ENCODE data around the gene RIBC2.
"Not testable (repeated sequence)": the region's sequence is repeated elsewhere in the genome, so short reads cannot be mapped to it uniquely, and the experiment has no call there.

RIBC2 gene, protein sequence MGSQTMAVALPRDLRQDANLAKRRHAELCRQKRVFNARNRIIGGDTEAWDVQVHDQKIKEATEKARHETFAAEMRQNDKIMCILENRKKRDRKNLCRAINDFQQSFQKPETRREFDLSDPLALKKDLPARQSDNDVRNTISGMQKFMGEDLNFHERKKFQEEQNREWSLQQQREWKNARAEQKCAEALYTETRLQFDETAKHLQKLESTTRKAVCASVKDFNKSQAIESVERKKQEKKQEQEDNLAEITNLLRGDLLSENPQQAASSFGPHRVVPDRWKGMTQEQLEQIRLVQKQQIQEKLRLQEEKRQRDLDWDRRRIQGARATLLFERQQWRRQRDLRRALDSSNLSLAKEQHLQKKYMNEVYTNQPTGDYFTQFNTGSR

DNA sequence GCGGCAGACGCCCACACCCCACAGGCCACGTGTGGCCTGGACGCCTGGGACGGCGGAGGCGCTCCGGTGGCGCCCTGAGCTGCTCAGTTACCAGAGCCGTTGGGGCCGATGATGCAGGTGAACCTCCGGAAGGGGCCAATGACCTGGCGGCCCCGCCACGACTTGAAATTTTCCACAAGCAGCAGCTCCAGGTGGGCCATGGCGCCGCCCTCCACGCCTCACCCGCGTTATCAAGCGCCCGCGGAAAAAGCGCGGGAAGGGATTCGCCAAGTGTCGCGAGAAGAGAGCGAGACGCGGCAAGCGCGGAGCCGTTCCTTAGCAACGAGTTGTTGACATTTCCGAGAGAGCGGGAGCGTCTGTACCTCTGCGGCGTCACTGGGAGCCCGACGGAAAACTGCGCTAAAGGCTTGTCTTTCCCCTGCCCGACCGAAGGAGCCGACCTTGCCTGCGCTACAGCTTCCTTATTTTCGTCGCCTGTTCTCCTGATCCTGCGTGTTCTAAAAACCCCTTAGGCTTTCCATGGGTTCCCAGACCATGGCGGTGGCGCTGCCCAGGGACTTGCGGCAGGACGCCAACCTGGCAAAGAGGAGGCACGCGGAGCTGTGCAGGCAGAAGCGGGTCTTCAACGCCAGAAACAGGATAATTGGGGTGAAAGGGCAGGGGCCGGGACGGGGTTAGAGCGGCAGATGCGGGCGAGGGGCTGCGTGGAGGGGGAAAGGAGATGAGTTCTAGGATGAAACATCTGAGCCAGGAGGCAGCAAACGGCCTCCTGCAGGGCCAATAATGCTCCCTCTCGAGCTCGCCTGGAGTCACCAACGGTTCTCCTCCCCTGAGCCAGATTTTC lies at the start of gene RIBC2, which contains the start of gene SMC1B:
Gene RIBC2, plus strand, starts transcription at position 326 of the 844 bp plus-strand sequence. Its CDS starts 194 bp downstream, at position 520.
Gene SMC1B, minus strand, starts transcription at position 232 of the 844 bp plus-strand sequence. Its CDS starts 32 bp downstream, at position 200.
- DNase-seq = peak; percentile 82 to 88

DNA sequence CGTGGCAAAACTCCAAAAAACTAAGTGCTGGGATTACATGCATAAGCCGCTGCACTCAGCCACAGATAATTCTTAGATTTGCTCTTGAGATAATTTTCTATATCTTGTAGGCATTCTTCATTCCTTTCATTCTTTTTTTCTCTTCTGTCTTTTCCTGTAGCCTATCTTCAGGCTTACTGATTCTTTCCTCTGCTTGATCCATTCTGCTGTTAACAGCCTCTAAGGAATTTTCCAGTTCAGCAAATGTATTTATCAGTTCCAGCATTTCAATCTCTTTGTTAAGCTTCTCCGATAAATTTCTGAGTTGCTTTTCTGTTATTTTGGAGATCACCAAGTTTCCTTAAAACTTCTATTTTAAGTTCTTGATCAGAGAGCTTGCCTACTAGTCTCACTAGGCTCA lies 46.8 kb upstream of the RIBC2 start:
- DNase-seq = no peak

- not testable (repeated sequence) for DNase-seq
Measured at GRCh38 chr22:45373592-45373991, 39.9 kb upstream of the RIBC2 start.

GRCh38 chr22:45376009-45376408 lies 37.5 kb upstream of the RIBC2 start:
- DNase-seq = no peak

DNA sequence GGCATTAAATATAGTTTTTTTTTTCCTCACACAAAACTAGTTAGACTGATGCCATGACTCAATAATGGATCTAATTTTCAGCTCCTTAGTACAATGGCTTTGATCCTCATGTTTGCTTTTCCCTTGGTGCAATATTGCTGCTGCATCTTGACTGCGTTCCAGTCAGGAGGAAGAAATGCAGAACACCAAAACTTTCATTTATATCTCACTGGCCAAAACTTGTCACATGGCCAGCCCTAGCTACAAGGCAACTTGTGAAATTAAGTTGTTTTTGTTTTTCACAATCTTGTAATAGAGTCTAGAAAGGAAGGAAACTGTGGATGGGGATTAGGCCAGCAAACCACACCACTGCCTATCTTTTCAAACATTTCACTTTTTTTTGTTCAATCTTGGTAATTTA lies 36.8 kb upstream of the RIBC2 start:
- DNase-seq = no peak

- no peak for DNase-seq
Measured at GRCh38 chr22:45381348-45381747, 32.1 kb upstream of the RIBC2 start.

DNA sequence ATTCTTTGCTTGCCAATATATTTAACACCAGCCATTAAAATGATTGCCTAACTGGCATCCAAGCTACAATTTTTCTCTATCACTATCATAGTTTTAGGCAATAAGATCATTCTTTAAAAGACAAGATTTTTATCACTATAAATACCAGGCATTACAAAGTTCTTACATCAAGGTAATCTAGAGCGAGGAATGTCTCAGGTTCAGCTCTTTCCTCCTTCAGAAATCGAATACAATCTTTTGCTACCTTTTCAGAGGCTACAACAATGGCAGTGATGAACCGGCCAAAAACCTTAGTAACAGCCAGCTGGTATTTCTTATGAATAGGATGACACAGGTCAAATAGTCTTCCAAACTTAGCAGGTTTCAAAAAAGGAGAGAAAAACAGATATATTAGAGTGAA lies 23.9 kb upstream of the RIBC2 start:
- no peak for DNase-seq

GRCh38 chr22:45397806-45398205 lies 15.7 kb upstream of the RIBC2 start:
- peak; percentile 22 to 33 for DNase-seq

DNA sequence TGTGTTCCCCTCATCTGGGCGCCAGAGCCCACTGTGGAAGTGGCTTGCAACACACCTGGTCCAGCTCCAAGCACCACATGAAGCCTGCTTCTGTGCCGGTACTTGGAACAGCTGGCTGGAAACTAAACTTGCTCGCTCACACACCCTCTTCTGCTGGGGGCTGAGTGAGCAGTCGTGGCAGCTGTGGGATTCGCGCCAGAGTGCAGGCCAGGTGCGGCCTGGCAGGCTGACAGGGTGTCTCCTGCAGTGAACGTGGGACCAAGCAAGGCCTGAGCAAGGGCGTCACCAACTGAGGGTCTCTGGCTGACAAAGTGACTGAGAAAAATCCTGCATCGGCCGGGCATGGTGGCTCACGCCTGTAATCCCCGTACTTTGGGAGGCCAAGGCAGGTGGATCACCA lies 15.3 kb upstream of the RIBC2 start:
- peak; percentile 18 to 60 for DNase-seq

GRCh38 chr22:45399712-45400445 lies 13.6 kb upstream of the RIBC2 start:
- DNase-seq = no peak

DNA sequence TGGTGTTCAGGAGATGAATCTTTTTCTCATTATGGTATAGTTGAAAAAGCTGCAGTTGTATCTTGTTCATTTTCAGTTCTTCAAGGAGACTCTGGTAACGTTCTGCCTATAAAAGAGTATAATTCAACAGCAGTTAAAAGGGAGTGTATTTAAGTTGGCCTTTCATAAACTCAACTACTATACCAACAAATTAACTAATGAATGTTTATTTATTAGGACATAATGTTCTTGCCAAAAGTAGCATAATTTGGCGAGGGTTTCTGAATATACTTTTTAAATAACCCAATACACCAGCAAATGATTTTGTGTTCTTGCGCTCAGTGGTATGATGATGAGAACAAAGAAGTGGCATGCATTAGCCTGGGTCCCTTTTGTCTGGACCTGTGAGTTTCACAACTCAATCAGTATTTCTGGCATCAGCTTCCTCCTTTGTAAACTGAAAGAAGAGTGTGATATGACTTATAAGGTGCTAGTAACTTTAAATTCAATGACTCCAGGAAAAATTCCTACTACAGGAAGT lies 11.0 kb upstream of the RIBC2 start:
- no peak for DNase-seq

DNA sequence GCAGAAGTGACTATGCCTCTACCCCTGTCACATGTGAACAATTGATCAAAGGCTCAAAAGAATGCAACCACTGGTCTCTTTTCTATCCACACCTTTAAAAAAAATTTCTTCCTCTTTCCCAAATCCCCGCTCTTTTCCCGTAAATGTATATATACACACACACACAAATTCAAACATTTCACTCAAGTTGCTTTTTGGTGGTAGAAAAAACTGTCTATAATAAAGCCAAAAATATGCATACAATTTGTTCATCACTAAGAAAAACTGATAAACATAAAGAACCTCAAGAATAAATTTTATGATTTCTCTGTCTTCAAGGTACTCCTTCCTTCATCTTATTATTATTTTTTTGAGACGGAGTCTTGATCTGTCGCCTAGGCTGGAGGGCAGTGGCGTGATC lies 5.7 kb upstream of the RIBC2 start:
- no peak for DNase-seq

- no peak for DNase-seq
Measured at GRCh38 chr22:45413013-45413367, 503 bp upstream of the RIBC2 start.

DNA sequence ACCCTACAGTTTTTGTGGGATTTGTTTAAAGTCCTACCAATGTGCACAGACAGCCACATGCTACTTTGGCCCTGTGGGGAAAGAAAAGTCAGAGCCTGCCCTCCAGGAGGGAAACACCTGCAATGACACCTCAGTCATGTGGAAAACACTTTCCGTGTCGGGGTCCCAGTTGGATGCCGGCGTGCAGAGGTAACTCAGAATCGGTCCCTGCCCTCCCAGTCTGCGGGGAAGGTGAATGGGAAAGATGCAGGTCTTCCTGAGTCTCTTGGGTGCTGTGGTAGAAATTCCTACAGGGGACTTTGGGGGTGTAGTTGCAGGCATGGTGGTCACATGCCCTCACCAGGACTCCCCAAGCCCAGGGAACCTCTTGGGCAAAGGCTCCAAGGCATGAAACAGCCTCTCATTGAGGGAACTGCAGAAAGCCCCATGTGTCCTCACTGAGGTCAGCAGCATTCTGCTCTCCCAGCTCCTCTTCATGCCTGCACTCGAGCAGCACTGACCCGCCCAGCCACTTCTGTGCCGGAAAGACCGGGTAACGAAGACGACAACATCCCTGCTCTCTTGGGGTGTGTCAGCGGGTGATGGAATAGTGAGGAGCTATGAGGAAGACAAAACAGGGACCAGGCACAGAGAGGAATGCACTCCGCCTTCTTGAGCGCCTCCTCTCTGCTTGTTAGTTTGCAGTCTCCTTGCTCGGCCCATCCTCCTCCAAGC lies 4.7 kb downstream of the RIBC2 start:
- DNase-seq = no peak

DNA sequence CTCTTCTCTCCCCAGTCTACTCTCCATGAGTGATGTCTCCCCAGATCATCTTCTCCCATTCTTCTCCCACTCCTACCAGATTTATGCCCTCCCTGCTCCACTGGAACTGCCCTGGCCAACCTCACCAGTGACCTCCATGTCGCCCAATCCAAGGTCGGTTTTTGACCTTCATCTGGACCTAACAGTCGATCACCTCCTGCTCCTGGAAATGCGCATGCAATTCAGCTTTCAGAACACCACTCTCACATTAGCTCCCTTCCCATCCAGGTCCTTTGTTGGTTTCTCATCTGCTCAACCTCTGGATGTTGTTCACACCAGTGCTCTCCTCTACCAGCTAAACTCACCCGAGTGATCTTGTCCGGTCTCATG lies 5.3 kb downstream of the RIBC2 start:
- DNase-seq = no peak

DNA sequence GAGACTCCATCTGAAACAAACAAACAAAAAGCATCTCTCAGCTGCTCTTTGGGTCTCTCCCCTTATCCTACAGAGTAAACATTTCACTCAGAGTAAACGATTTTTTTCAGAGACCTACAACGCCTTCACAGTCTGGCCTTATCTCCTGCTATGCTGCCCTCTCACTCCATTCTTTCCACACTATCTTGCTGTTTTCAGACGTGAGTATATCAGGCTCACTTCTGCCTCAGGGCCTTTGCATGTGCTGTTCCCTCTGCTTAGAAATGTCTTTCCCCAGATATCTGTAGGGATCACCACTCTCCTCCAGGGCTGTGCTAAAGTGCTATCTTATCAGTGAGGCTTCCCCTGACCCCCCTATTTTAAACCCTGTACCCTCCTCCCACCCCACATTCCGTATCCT lies 6.5 kb downstream of the RIBC2 start:
- no peak for DNase-seq

DNA sequence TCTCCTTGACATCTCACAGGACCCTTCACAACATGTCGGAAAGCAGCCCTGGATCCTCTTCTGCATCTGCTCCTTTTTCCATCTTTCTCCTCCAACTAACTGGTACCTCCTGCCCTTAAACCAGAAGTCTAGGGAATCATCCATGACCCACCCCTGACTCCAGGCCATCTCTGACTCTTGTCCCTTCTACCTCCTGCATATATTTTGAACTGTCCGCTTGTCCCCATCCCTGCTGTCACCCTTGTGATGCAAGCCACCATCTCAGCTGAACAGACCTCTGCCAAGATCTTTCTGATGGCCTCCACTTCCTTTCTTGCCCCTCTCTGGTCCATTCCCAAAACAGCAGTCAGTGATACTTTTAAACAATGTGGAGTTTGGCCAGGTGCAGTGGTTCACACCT lies 7.0 kb downstream of the RIBC2 start:
- DNase-seq = no peak

DNA sequence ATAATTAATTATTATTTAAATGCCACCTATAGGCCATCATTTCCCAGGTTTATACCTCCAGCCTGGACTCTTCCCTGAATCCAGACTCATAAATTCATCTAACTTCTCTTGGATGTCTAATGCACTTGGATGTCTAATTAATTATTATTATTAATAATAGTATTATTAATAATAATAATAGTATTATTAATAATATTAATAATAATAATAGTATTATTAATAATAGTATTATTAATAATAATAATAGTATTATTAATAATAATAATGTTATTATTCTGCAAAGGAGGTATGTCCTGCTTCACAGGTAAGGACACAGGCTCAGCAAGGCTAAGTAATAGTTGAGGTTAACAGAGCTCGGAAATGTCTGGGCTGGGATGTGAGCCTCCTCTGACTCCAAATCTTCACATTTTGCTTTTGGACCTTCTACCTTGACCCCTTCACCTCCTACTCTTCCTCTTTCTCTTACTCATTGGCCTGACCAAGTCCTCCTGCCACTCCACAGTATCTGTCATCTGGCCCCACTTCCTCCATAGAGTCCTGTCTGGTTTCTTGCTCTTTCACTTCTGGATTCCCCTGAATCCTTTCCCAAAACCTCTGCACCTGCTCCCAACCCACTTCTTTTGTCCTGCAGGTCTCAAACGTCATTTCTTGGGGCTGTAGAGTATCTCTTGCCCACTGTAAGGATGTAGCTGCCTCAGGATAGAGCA lies 8.0 kb downstream of the RIBC2 start:
- no peak for DNase-seq

DNA sequence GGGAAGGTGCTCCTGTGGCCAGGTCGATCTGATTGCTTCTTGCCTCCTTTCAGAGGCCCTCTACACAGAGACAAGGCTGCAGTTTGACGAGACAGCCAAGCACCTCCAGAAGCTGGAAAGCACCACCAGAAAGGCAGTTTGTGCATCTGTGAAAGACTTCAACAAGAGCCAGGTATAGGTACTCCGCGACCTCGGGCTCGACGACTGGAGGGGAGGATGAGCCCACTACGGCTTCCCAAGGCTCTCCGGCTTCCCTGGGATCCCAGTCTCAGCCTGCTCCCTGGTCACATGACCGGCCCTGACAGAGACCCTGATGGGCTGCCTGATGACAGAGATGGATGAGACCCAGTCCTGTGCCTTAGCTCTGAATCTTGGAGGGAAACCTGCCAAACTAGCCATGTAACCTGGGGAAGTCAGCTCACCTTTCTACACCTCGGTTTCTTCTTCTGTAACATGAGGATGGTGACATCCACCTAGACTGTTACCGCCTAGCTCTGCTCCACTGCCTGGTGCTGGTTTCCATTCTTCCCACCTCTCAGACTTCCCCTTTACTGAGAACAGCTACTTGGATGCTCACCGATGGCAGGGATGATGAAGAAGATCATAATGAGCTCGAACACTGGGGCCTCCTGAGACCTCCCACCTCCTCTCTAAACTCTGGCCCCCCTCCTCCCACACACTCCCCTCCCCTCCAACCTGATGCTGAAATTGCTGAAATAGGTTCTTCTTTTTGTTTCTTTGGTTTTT lies 8.9 kb downstream of the RIBC2 start:
- no peak for DNase-seq

DNA sequence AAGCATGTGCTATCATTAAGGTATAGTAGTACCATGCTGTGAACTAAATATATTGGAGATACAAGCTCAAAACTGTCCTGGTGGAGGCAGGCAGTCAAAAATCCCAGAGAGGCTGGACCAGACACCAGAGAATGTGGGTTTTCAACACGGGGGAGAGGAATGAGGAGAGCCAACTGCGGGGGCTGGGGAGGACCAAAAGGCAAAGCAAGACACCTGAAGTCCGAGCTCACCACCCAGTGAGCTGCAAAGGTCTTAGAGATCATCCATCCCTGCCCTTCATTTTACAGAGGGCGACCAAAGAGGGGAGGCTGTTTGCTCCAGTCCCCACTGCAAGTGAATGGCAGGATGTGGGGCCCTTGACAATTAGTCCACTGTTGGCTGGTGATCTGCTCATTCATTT lies 10.0 kb downstream of the RIBC2 start:
- no peak for DNase-seq

DNA sequence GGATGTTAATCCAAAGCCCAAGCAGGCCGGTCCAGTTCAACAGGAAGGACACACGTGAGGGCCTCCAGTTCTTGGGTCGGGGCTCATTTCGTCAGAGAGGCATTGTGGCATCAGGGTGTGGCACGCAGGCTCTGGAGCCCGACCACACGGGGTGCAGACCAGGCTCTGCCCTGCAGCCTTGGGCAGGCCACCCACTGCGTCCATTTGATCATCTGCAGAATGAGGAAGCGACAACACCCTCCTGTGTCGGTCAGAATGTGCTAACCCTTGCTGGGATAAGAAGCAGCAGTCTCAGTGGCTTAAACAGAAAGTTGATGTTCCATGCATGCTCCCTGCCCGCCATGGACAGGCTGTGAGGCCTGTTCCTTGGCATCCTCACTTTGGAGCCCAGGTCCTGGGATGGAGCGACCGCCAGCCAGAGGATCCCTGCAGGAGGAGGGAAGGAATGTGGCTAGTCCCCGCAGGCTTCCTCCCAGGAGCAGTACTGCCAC lies 10.8 kb downstream of the RIBC2 start:
- DNase-seq = no peak
